Endothelial cell (in vitro differentiated cells): ENCODE results near the gene TTC7B. TPM values are rescaled to one million over a fixed set of nuclear protein-coding genes. Genes with fewer than 3 reads are reported as not detected.
A peak's percentile ranks its signal among the peaks of the same experiment; 100 is the strongest.

ENCODE experiments used
- DNase-seq: peaks from one replicate; pipeline ENCODE4 v3.0.0; 2021; ENCODE audit warnings: low spot score
- H3K27ac Mint-ChIP-seq: one replicate; pipeline ENCODE4 v1.8.0; 2021; ENCODE audit warnings: mixed read lengths, inconsistent platforms; ENCODE audit not compliant: unreplicated experiment
- H3K27me3 Mint-ChIP-seq: one replicate; pipeline ENCODE4 v1.8.0; 2021; ENCODE audit warnings: mild to moderate bottlenecking, moderate library complexity, mixed read lengths, inconsistent platforms; ENCODE audit not compliant: unreplicated experiment
- H3K36me3 Mint-ChIP-seq: one replicate; pipeline ENCODE4 v1.8.0; 2021; ENCODE audit warnings: mild to moderate bottlenecking, low read depth, mixed read lengths, inconsistent platforms; ENCODE audit not compliant: unreplicated experiment
- H3K4me1 Mint-ChIP-seq: one replicate; pipeline ENCODE4 v1.8.0; 2021; ENCODE audit warnings: mild to moderate bottlenecking, mixed read lengths, inconsistent platforms; ENCODE audit not compliant: unreplicated experiment
- H3K4me3 Mint-ChIP-seq: one replicate; pipeline ENCODE4 v1.8.0; 2021; ENCODE audit warnings: mild to moderate bottlenecking, mixed read lengths, inconsistent platforms; ENCODE audit not compliant: unreplicated experiment
- H3K9me3 Mint-ChIP-seq: one replicate; pipeline ENCODE4 v1.8.0; 2021; ENCODE audit warnings: mixed read lengths, inconsistent platforms; ENCODE audit not compliant: unreplicated experiment
- total RNA-seq: library from RNA; stranded (reverse); fragmentation: NEBNext Ultra II Directional; extraction: Animal tissue kit (Norgen Biotek cat#: 25700); gene quantifications from one replicate; pipeline ENCODE4 v1.2.1, GENCODE V29; 2021; ENCODE audit not compliant: unreplicated experiment
- TF ChIP-seq, protein P1 (sequence below): fragments of 200-600 bp; sonication (generic); IDR thresholded peaks from one replicate; pipeline ENCODE4 v1.5.0; 2021; ENCODE audit warnings: antibody characterized with exemption; ENCODE audit not compliant: unreplicated experiment

The TTC7B gene
- total RNA-seq, 1 donor from 2014 or later, result 93.5 TPM

DNA sequence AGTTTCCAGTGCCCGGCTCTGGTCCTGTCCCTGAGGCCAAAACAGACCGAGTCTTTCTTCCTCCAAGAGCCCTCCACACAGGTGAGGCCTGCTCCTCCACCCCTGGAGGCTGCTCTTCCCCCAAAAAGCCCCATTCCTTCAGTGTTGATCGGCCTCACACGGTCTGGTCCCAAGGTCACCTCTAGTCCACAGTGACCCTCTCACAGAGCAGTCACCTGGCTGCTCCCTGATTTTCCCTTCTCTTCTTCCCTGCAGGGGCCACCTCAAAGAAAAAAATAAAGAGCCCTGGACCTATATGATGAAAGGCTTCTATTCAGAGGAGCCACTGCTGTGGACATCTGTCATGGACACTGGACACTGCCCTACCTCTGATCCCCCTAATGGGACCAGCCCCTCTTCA is 42.5 kb downstream of the TTC7B start:
- Mint-ChIP-seq H3K27ac (no peak overlapping the region), H3K4me1 (peaks cover 4% of the 10 kb centered on the region), H3K27me3 (no peaks in the 10 kb centered on the region), H3K36me3 (peaks cover 29% of the 10 kb centered on the region), H3K4me3 (peak overlapping the region; percentile 57), H3K9me3 (no peaks in the 10 kb centered on the region)
- no peak for DNase-seq
- TF ChIP-seq, protein P1, sequence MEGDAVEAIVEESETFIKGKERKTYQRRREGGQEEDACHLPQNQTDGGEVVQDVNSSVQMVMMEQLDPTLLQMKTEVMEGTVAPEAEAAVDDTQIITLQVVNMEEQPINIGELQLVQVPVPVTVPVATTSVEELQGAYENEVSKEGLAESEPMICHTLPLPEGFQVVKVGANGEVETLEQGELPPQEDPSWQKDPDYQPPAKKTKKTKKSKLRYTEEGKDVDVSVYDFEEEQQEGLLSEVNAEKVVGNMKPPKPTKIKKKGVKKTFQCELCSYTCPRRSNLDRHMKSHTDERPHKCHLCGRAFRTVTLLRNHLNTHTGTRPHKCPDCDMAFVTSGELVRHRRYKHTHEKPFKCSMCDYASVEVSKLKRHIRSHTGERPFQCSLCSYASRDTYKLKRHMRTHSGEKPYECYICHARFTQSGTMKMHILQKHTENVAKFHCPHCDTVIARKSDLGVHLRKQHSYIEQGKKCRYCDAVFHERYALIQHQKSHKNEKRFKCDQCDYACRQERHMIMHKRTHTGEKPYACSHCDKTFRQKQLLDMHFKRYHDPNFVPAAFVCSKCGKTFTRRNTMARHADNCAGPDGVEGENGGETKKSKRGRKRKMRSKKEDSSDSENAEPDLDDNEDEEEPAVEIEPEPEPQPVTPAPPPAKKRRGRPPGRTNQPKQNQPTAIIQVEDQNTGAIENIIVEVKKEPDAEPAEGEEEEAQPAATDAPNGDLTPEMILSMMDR, result no peak

- Mint-ChIP-seq H3K4me3 (no peak overlapping the region), H3K9me3 (no peaks in the 10 kb centered on the region)
- no peak for DNase-seq
These were observed 43.1 kb downstream of the TTC7B start for GRCh38 chr14:90773196-90773486.

DNA sequence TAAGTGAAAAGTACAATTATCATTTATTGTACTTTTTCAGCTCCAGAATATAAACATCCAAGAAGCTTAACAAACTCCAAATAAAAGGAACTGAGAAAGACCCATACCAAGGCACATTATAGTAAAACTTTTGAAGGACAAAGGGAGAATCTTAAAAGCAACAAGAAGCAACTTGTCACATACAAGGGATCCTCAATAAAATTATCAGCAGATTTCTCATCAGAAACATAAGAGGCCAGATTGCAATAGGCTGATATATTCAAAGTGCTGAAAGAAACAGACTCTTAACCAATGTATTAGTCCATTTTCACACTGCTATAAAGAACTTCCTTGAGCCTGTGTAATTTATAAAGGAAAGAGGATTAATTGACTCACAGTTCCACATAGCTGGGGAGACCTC is 48.3 kb downstream of the TTC7B start:
- Mint-ChIP-seq H3K36me3 (peaks cover 48% of the 10 kb centered on the region), H3K4me3 (no peak overlapping the region), H3K27me3 (no peaks in the 10 kb centered on the region), H3K4me1 (peaks cover 4% of the 10 kb centered on the region), H3K27ac (no peak overlapping the region), H3K9me3 (no peaks in the 10 kb centered on the region)
- TF ChIP-seq, protein P1, result no peak
- DNase-seq, result no peak

More at GRCh38 chr14:90773196-90773486, 43.1 kb downstream of the TTC7B start:
- Mint-ChIP-seq H3K36me3 (peaks cover 30% of the 10 kb centered on the region), H3K4me1 (peaks cover 4% of the 10 kb centered on the region), H3K27ac (no peak overlapping the region), H3K27me3 (no peaks in the 10 kb centered on the region)
- TF ChIP-seq, protein P1, result no peak

GRCh38 chr14:90760591-90761316 is 55.5 kb downstream of the TTC7B start:
- Mint-ChIP-seq H3K9me3 (no peaks in the 10 kb centered on the region), H3K36me3 (peaks cover 19% of the 10 kb centered on the region), H3K27me3 (peaks cover 9% of the 10 kb centered on the region), H3K4me3 (no peak overlapping the region), H3K27ac (peak overlapping the region; percentile 75), H3K4me1 (peaks cover 41% of the 10 kb centered on the region)
- TF ChIP-seq, protein P1, result peak; percentile 65
- no peak for DNase-seq

DNA sequence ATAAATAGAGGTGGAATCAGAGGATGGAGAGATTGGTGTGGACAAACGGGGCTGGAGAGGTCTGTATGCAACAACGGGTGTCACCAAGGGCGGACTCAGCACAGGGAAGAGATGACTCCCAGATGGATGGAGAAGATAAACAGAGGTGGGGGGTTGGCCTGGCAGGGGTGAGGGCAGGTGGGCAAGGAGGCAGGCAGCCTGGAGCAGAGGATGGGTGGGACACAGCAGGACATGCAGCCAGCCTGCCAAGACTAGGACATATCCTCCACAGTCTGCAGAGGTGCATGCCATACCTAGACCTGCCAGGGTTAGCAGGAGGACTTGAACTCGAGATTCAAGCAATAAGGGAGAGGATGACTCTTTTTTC is 56.2 kb downstream of the TTC7B start:
- H3K36me3 Mint-ChIP-seq, result peaks cover 15% of the 10 kb centered on the region
- H3K27ac Mint-ChIP-seq, result peak overlapping the region; percentile 32
- H3K4me3 Mint-ChIP-seq, result no peak overlapping the region
- H3K27me3 Mint-ChIP-seq, result peaks cover 9% of the 10 kb centered on the region
- H3K9me3 Mint-ChIP-seq, result no peaks in the 10 kb centered on the region
- DNase-seq, result no peak
- TF ChIP-seq, protein P1, result no peak
- peaks cover 41% of the 10 kb centered on the region for H3K4me1 Mint-ChIP-seq
